ENCODE data around the gene NQO1.
"Not testable (repeated sequence)": the region's sequence is repeated elsewhere in the genome, so short reads cannot be mapped to it uniquely, and the experiment has no call there.

NQO1 gene

DNA sequence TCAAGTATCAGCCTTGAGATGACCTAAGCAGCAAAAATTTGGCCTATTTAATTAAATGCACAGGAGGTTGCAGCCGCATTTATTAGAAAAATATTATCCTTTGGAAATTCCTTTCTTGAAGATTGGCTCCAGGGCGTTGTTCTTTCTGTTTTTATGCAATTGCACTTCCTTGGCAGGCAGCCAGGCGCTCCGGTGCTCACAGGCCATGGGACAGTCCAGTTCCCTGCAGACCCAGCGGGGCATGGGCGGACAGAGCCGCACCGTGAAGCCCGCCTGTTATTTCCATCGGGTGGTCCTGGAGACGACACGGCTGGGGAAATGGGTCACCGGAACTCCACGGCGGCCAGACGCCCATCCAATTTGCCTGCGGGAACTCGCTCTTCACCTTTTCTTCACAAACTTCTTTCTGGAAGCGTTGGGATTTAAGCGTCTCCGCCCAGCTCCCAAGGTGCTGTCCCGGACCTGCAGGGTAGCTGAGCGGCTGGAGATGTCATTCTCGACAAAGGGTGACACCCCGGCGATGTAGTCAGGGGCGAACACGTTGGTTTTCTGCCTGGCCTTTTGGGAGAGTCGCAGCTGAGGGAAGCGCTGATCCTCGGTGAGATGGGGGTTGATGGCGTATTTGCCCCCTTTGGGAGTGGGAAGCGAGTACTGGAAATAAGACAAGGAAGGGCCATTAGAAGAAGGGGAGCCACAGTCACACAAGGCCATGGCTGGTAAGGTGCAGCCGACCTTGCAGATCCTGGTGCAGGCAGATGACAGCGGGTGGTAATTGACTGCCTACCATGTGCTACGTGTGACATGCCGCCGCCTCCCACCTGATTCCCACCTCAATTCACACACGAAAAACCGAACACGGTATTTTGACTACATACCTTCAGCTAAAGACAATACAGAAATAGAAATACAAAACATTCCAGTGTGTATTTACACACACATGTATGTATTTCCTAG lies 15.9 kb upstream of the NQO1 start:
- DNase-seq (ENCODE audit: low read depth) = no peak

- no peak for DNase-seq (ENCODE audit: low read depth)
Observed at GRCh38 chr16:69741519-69741918, 15.2 kb upstream of the NQO1 start.

- no peak for DNase-seq (ENCODE audit: low read depth)
Observed at GRCh38 chr16:69732101-69732500, 5.7 kb upstream of the NQO1 start.

DNA sequence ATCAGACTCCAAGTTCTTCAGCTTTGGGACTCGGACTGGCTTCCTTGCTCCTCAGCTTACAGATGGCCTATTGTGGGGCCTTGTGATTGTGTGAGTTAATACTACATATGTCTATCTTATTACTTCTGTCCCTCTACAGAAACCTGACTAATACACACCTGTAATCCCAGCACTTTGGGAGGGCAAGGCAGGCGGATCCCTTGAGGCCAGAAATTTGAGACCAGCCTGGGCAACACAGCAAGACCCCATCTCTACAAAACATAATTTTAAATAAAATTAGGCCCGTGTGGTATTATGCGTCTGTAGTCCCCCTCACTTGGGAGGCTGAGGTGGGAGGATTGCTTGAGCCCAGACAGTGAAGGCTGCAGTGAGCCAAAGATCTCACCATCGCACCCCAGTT lies 4.9 kb upstream of the NQO1 start:
- not testable (repeated sequence) for DNase-seq (ENCODE audit: low read depth)

GRCh38 chr16:69729030-69729429 lies 2.7 kb upstream of the NQO1 start:
- not testable (repeated sequence) for DNase-seq (ENCODE audit: low read depth)

- DNase-seq (ENCODE audit: low read depth) = no peak
Observed at GRCh38 chr16:69727916-69728270, 1.5 kb upstream of the NQO1 start.

DNA sequence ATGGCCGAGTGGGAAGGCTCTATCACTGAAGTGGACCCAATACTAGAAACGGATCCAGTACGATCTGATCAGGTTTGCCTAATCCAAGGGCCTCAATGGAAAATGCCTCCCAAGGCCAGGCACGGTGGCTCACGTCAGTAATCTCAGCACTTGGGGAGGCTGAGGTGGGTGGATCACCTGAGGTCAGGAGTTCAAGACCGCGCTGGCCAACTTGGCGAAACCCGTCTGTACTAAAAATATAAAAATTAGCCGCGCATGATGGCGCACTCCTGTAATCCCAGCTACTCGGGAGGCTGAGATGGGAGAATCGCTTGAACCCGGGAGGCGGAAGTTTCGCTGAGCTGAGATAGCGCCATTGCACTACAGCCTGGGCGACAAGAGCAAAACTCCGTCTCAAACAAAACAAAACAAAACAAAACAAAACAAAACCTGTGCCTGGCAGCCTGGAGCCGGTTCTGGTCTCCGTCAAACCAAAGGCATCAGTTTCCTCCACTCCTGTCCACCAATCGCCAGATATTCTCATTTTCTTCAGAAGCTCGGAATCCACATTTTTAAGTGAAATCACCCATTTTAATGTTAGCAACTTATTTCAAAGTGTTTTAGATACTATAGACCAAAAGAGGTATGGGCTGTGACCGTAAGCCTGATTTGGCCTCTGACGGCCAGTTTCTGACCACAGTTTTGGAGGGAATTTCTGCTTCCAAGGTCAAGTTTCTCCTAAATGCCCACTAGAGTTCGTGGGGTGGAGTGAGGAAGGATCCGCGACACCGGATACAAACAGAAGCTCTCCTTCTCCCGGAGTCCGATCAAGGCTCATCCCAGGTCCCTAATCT lies 664 bp downstream of the NQO1 start:
- DNase-seq (ENCODE audit: low read depth) = no peak

DNA sequence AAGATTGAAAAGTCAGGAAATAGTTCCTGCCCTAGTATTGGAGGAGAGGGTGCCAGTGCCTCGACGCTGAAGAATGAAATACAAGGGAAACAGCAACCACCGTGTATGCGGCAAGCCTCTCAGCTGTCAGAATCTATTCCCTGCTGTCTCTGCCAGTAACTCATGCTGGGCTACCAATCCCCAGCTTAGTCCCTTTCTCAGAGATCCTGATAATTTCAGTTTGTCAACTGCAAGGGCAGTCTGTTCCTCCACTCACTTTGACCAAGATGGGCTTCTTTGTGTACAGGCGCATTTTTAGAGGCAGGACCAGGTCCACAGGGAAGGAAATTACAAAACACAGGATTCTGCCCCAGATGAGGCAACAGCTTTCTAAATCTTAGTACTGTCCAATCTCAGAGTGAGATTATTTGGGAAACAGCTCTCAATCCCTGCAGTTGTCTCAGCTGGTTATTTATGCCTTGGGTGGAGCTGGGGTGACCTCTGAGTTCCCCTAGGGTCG lies 1.3 kb downstream of the NQO1 start:
- DNase-seq (ENCODE audit: low read depth) = no peak

DNA sequence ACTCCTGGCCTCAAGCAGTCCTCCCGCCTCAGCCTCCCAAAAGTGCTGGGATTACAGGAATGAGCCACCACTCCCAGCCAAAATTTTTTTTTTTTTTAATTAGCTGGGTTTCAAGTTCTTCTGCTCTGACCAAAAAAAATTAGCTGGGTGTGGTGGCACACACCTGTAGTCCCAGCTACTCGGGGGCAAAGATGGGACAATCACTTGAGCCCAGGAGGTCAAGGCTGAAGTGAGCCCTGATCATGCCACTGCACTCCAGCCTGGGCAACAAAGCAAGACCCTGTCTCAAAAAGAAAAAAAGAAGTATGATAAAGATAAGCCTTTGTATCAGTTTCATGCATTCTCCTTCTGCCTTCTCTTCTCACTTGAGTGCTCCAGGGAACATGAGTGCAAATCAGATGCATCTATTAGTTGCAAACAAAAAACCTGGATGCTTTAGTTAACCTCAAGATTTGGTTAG lies 1.9 kb downstream of the NQO1 start:
- DNase-seq (ENCODE audit: low read depth) = no peak

DNA sequence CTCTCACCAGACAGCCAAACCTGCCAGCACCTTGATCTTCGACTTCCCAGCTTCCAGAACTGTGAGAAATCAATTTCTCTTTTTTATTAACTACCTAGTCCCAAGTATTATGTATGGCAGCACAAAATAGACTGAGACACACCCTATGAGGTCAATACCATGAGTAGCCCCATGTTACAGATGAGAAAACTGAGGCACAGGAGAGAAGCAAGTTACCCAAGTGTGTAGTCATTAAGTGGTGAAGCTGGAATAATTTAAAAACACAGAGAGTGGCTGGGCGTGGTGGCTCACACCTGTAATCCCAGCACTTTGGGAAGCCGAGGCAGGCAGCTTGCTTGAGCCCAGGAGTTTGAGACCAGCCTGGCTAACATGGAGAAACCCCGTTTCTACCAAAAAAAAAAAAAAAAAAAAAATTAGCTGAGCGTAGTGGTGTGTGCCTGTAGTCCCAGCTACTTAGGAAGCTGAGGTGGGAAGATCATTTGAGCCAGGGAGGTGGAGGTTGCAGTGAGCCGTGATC lies 4.9 kb downstream of the NQO1 start:
- DNase-seq (ENCODE audit: low read depth) = no peak

DNA sequence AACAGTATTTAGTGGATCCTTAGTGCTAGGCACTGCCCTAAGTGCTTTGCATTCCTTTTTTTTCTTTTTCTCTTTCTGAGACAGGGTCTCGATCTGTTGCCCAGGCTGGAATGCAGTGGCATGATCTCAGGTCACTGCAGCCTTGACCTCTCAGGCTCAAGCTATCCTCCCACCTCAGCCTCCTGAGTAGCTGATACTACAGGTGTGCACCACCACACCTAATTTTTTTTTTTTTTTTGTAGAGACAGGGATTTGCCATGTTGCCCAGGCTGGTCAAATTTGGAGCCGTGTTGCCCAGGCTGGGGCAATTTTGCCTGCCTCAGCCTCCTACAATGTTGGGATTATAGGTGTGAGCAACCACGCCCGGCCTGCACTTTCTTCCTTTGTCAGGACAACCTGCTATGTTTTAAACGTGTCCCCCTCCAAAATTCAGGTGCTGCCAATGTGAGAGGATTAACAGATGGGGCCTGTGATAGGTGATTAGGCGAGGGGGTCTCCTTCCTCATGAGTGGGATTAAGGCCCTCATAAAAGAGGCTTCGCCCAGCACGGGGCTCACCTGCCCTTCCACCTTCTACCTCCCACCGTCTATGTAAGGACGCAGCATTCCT lies 5.4 kb downstream of the NQO1 start:
- no peak for DNase-seq (ENCODE audit: low read depth)

- DNase-seq (ENCODE audit: low read depth) = no peak
Observed at GRCh38 chr16:69718111-69718764, 8.1 kb downstream of the NQO1 start.

DNA sequence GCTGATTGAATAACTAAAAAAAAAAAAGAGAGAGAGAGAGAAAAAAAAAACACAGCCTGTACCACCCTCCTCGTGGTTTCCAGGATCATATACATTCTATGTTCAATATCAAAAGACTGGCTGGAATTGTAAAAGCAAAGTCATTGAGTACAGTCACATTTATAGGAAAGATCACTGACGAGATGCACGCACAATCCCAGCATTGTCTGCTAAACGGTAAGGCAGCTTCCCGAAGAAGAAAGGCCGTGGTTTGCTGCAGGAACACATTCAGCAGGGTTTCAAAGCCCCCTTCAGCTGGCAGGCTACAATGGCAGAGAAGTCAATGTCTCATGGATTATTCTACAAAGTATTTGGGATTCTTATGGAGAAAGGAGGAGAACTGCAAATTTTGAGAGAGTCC lies 9.3 kb downstream of the NQO1 start:
- DNase-seq (ENCODE audit: low read depth) = no peak

DNA sequence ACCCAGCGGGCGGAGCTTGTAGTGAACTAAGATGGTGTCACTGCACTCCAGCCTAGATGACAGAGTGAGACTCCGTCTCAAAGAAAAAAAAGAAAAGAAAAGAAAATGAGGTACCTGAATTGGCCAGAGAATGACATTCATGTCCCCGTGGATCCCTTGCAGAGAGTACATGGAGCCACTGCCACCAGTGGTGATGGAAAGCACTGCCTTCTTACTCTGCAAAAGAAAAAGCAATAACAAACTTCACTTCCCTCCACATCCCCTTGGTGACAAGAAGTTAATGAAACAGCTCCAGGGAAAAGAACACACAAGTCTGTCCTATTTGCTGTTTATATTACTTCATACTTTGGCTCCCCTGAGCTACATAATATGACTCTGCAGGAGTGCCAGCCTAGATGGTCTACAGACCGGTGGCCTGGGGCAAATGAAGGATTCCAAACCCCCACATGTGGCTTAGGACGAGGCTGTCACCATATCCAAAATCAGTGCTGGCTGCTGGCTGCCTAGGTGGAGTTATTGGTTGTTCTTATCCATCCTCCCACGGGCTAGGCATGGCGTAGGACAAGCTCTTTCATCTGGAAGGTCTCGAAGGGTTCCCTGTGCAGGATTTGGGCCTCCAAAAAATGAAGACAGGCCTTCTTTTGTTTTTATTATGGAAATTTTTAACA lies 13.3 kb downstream of the NQO1 start:
- no peak for DNase-seq (ENCODE audit: low read depth)

DNA sequence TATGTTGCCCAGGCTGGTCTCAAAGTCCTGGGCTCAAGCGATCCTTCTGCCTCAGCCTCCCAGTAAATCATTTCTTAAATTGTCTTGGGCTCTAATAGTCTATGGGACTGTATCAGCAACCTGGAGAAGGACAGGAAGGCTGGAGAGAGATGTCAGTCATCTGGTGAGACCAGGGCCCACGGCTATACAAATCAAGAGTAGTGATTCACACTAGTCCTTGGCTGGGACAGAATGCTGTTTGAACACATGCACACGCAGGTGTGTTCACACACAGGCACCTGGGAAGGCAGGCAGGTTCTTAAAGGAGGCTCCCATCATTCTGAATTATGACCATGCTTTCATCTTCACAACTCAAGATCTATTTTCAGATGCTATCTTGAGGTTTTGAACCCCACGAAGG lies 14.1 kb downstream of the NQO1 start:
- no peak for DNase-seq (ENCODE audit: low read depth)

- DNase-seq (ENCODE audit: low read depth) = no peak
Observed at GRCh38 chr16:69711115-69711740, 15.1 kb downstream of the NQO1 start.

DNA sequence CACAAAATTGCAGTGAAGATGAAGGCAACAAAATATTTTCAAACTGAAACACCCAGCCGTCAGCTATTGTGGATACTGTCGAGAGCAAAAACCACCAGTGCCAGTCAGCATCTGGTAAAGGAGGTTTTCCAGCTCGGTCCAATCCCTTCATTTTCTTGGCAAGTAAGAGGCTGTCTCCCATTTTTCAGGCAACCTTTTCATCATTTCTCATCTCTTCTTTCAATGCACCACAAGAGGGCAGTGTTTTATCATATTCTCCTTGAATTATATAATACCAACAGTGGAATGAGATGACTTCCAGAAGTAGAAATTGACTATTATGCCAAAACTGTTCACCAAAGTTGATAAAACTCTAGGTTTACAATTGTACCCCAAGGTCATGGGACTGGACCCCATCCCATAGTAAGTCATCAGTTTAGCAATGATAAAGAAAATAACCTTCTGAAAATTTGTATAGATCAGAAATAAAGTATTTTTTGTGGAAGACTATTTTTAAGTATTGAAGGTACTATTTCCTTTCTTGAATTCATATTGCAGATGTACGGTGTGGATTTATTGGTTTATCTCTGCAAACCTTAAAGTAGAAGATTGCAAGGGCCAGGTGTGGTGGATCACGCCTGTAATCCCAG lies 16.8 kb downstream of the NQO1 start:
- no peak for DNase-seq (ENCODE audit: low read depth)

DNA sequence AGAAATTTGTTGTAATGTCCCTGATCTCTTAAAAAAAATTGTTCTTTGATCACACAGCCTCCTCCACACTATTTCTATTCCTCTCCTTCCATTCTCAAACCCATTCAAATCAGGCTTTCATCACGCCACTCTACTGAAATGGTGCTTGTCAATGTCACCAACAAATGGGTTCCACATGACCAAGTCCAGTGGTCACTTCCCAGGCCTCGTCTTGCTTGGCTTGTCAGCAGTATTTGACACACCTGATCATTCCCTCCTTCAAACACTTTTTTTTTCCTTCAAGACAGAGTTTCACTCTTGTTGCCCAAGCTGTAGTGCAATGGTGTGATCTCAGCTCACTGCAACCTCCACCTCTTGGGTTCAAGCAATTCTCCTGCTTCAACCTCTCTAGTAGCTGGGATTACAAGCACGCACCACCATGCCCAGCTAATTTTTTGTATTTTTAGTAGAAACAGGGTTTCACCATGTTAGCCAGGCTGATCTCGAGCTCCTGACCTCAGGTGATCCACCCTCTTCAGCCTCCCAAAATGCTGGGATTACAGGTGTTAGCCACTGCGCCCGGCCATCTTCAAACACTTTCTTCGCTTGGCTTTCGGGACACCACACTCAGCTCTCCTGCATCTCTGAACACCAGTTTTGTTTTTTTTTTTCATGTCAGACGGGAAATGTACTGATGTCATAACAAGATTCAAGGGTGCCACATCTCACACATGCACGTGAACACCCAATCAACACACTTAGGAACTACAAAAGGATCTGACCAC lies 18.3 kb downstream of the NQO1 start:
- no peak for DNase-seq (ENCODE audit: low read depth)

GRCh38 chr16:69706975-69707340 lies 19.4 kb downstream of the NQO1 start:
- no peak for DNase-seq (ENCODE audit: low read depth)
